Left lung (tissue), 10 donors: ENCODE measurements around the gene UPK3BL1. TPM values are rescaled to one million over a fixed set of nuclear protein-coding genes. Genes with fewer than 3 reads are reported as not detected.
"Not testable (repeated sequence)": the region's sequence is repeated elsewhere in the genome, so short reads cannot be mapped to it uniquely, and the experiment has no call there.

Experiments
- ATAC-seq: fragments of 200-7000 bp; cut with Tn5 transposase; one replicate; pipeline ENCODE4 v1.9.1; 2020; ENCODE audit warnings: moderate library complexity
- DNase-seq, 4 donors: peaks; one replicate each; pipeline ENCODE4 v3.0.0-alpha.2; 2013 to 2020
- H3K27ac ChIP-seq, 2 donors: fragments of 200-600 bp; sonication (generic) in 1 of 2; one replicate each; pipeline versions ENCODE4 v1.5.0 to v1.8.0; 2020 to 2021
- H3K27me3 ChIP-seq, 2 donors: fragments of 200-600 bp; sonication (generic) in 1 of 2; one replicate each; pipeline versions ENCODE4 v1.5.0 to v1.8.0; 2020 to 2021
- H3K36me3 ChIP-seq, 2 donors: fragments of 200-600 bp; sonication (generic) in 1 of 2; one replicate each; pipeline versions ENCODE4 v1.5.0 to v1.8.0; 2020 to 2021
- H3K4me1 ChIP-seq, 2 donors: fragments of 200-600 bp; one replicate each; pipeline ENCODE4 v1.8.0; 2021
- H3K4me3 ChIP-seq, 2 donors: fragments of 200-600 bp; sonication (generic) in 1 of 2; one replicate each; pipeline versions ENCODE4 v1.5.0 to v1.8.0; 2020 to 2021; ENCODE audit warnings: mild to moderate bottlenecking in 1 of 2
- H3K9me3 ChIP-seq, 2 donors: fragments of 200-600 bp; sonication (generic) in 1 of 2; one replicate each; pipeline versions ENCODE4 v1.5.0 to v1.8.0; 2020 to 2021
- intact Hi-C, 2 donors: fragments of 100-400 bp; cut with DNase I; formaldehyde crosslinking; loops; one replicate each; pipeline versions ENCODE4 v1.11.2 to v1.14.2; 2022
- polyA plus RNA-seq, 6 donors: library from polyadenylated mRNA; unstranded; fragments of 120-200 nt; gene quantifications; one replicate each; pipeline ENCODE4 v1.2.1, GENCODE V29; 2013; ENCODE audit not compliant: insufficient read length in 6 of 6
- total RNA-seq, 2 donors: library from RNA; stranded (reverse); fragmentation: NEBNext Ultra II Directional; extraction: Animal tissue kit (Norgen Biotek cat#: 25700); gene quantifications; one replicate each; pipeline ENCODE4 v1.2.1, GENCODE V29; 2021
- donor health status: DM: no; HTN: yes; CAD: no.
- donor health status: DM: no; HTN: no; CAD: no.

The UPK3BL1 gene
- total and polyA plus RNA-seq, 8 donors = 7.5 to 38.4 (median 21.0) TPM

- H3K4me1 ChIP-seq, H3K27ac ChIP-seq, DNase-seq, H3K4me3 ChIP-seq, H3K9me3 ChIP-seq, intact Hi-C loops, H3K27me3 ChIP-seq, H3K36me3 ChIP-seq: not testable (repeated sequence)
- ATAC-seq = peak; percentile 37
Observed at GRCh38 chr7:102593637-102594334, 48.8 kb downstream of the UPK3BL1 start.

- peak; percentile 86 for ATAC-seq
- H3K4me1 ChIP-seq, H3K36me3 ChIP-seq, H3K27me3 ChIP-seq, H3K4me3 ChIP-seq, H3K27ac ChIP-seq, intact Hi-C loops, H3K9me3 ChIP-seq: not testable (repeated sequence)
- DNase-seq = peak in 2 of 4 donors; percentile 85 to 86
Observed at GRCh38 chr7:102592477-102593019, 50.0 kb downstream of the UPK3BL1 start.

- H3K4me1 ChIP-seq, H3K36me3 ChIP-seq, H3K27me3 ChIP-seq, H3K27ac ChIP-seq, H3K9me3 ChIP-seq, intact Hi-C loops, H3K4me3 ChIP-seq, DNase-seq: not testable (repeated sequence)
- peak; percentile 56 for ATAC-seq
Observed at GRCh38 chr7:102589857-102590256, 52.7 kb downstream of the UPK3BL1 start.

Other genes starting within 250 kb of the UPK3BL1 start
- gene PRKRIP1, start 246.4 kb downstream of the UPK3BL1 start, total RNA-seq = 10 to 100 TPM; 17.1 to 18.8 TPM
- gene PRKRIP1, start 246.4 kb downstream of the UPK3BL1 start, polyA plus RNA-seq = 10 to 100 TPM; 38.6 to 44.9 (median 41.8) TPM
- gene ORAI2, start 209.2 kb downstream of the UPK3BL1 start, total RNA-seq = 10 to 100 TPM; 22.3 to 38.2 TPM
- gene ORAI2, start 209.2 kb downstream of the UPK3BL1 start, polyA plus RNA-seq = 10 to 100 TPM in 5 of 6 donors, 1 to 10 TPM in 1; 8.8 to 17.4 (median 12.0) TPM
- 1 to 10 TPM; 8.6 to 9.5 TPM for gene ALKBH4, start 177.9 kb downstream of the UPK3BL1 start, total RNA-seq
- 10 to 100 TPM; 10.3 to 14.1 (median 11.5) TPM for gene ALKBH4, start 177.9 kb downstream of the UPK3BL1 start, polyA plus RNA-seq
- gene LRWD1, start 177.8 kb downstream of the UPK3BL1 start, total RNA-seq = 10 to 100 TPM; 12.9 to 16.6 TPM
- 10 to 100 TPM; 13.0 to 22.2 (median 16.6) TPM for gene LRWD1, start 177.8 kb downstream of the UPK3BL1 start, polyA plus RNA-seq
- gene POLR2J, start 163.9 kb downstream of the UPK3BL1 start, total RNA-seq = 10 to 100 TPM; 30.5 to 39.0 TPM
- 10 to 100 TPM; 22.4 to 32.6 (median 26.5) TPM for gene POLR2J, start 163.9 kb downstream of the UPK3BL1 start, polyA plus RNA-seq
- 10 to 100 TPM; 18.1 to 18.5 TPM for gene RASA4B, start 125.0 kb downstream of the UPK3BL1 start, total RNA-seq
- 1 to 10 TPM; 3.0 to 8.8 (median 4.9) TPM for gene RASA4B, start 125.0 kb downstream of the UPK3BL1 start, polyA plus RNA-seq
- 10 to 100 TPM; 12.7 to 22.0 TPM for gene UPK3BL2, start 99.1 kb downstream of the UPK3BL1 start, total RNA-seq
- gene UPK3BL2, start 99.1 kb downstream of the UPK3BL1 start, polyA plus RNA-seq = 10 to 100 TPM; 11.7 to 22.9 (median 13.7) TPM
- gene SPDYE2, start 91.6 kb downstream of the UPK3BL1 start, total RNA-seq = not detected
- 10 to 100 TPM in 3 of 6 donors, 1 to 10 TPM in 3; 6.2 to 15.0 (median 10.4) TPM for gene SPDYE2, start 91.6 kb downstream of the UPK3BL1 start, polyA plus RNA-seq
- gene POLR2J3, start 70.2 kb downstream of the UPK3BL1 start, total RNA-seq = 10 to 100 TPM; 21.6 to 43.4 TPM
- 100 to 1,000 TPM in 3 of 6 donors, 10 to 100 TPM in 3; 51.6 to 108 (median 95.7) TPM for gene POLR2J3, start 70.2 kb downstream of the UPK3BL1 start, polyA plus RNA-seq
- 10 to 100 TPM; 22.9 to 43.2 TPM for gene RASA4, start 26.0 kb downstream of the UPK3BL1 start, total RNA-seq
- 10 to 100 TPM; 16.5 to 34.7 (median 29.3) TPM for gene RASA4, start 26.0 kb downstream of the UPK3BL1 start, polyA plus RNA-seq
- not detected for gene SPDYE2B, start 7.5 kb upstream of the UPK3BL1 start, total RNA-seq
- gene SPDYE2B, start 7.5 kb upstream of the UPK3BL1 start, polyA plus RNA-seq = 1 to 10 TPM; 2.2 to 4.7 (median 2.7) TPM
- gene POLR2J2, start 28.9 kb upstream of the UPK3BL1 start, total RNA-seq = 10 to 100 TPM in 1 of 2 donors, 1 to 10 TPM in 1; 9.5 to 15.0 TPM
- gene POLR2J2, start 28.9 kb upstream of the UPK3BL1 start, polyA plus RNA-seq = 1 to 10 TPM; 2.1 to 6.0 (median 3.1) TPM
- 1 to 10 TPM; 7.1 to 7.7 TPM for gene FAM185A, start 106.2 kb upstream of the UPK3BL1 start, total RNA-seq
- 10 to 100 TPM; 11.1 to 15.1 (median 12.6) TPM for gene FAM185A, start 106.2 kb upstream of the UPK3BL1 start, polyA plus RNA-seq